Lower lobe of right lung (tissue), 2 donors: Measurements from ENCODE around the gene KRT73. TPM values are rescaled to one million over a fixed set of nuclear protein-coding genes. Genes with fewer than 3 reads are reported as not detected.

ENCODE experiments used
- ATAC-seq, 2 donors: fragments of 200-7000 bp; cut with Tn5 transposase; one replicate each; pipeline ENCODE4 v1.9.1; 2020 to 2022; ENCODE audit warnings: mild to moderate bottlenecking in 2 of 2, moderate library complexity in 2 of 2
- DNase-seq: peaks from one replicate; pipeline ENCODE4 v3.0.0-alpha.2; 2020
- H3K27ac ChIP-seq: fragments of 200-600 bp; one replicate; pipeline ENCODE4 v1.8.0; 2022
- H3K27me3 ChIP-seq: fragments of 200-600 bp; one replicate; pipeline ENCODE4 v1.8.0; 2022; ENCODE audit warnings: low read depth
- H3K36me3 ChIP-seq: fragments of 200-600 bp; one replicate; pipeline ENCODE4 v1.8.0; 2022; ENCODE audit warnings: mild to moderate bottlenecking
- H3K4me1 ChIP-seq: fragments of 200-600 bp; one replicate; pipeline ENCODE4 v1.8.0; 2022
- H3K4me3 ChIP-seq: fragments of 200-600 bp; one replicate; pipeline ENCODE4 v1.8.0; 2022; ENCODE audit warnings: mild to moderate bottlenecking
- H3K9me3 ChIP-seq: fragments of 200-600 bp; one replicate; pipeline ENCODE4 v1.8.0; 2022
- intact Hi-C: fragments of 100-400 bp; cut with DNase I; formaldehyde crosslinking; loops from one replicate; pipeline ENCODE4 v1.11.0; 2022
- total RNA-seq: library from RNA; stranded (reverse); fragmentation: NEBNext Ultra II Directional; extraction: Animal tissue kit (Norgen Biotek cat#: 25700); gene quantifications from one replicate; pipeline ENCODE4 v1.2.1, GENCODE V29; 2021
- TF ChIP-seq, protein P1 (sequence below): fragments of 200-600 bp; IDR thresholded peaks from one replicate; pipeline ENCODE4 v1.8.0; 2022; ENCODE audit warnings: antibody characterized with exemption, mild to moderate bottlenecking
- donor health status: DM: no; HTN: yes; CAD: no; lungs with severe emphysema.

Gene KRT73
- total RNA-seq, 1 donor from 2014 or later: not detected

DNA sequence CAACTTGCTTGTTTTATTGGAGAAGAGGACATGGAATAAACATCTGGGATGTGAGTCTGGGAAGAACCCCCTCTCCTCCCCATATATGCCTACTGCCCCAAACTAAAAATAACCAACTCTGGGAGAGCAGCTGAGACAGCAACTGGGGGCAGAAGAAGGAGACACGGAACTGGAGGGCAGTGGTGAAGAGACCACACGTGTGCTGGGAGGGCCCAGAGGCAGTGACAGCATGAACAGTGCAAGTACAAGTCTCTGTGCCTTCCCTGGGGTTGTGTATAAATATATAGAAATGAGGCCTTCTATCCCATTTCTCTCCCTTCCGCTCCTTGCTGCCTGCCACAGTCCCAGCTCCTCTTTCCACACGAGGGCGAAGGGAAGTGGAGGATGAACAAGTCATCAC is 4.0 kb upstream of the KRT73 start:
- H3K27ac ChIP-seq: no peak overlapping the region
- no peaks in the 10 kb centered on the region for H3K4me1 ChIP-seq
- H3K4me3 ChIP-seq: no peak overlapping the region
- TF ChIP-seq, protein P1, sequence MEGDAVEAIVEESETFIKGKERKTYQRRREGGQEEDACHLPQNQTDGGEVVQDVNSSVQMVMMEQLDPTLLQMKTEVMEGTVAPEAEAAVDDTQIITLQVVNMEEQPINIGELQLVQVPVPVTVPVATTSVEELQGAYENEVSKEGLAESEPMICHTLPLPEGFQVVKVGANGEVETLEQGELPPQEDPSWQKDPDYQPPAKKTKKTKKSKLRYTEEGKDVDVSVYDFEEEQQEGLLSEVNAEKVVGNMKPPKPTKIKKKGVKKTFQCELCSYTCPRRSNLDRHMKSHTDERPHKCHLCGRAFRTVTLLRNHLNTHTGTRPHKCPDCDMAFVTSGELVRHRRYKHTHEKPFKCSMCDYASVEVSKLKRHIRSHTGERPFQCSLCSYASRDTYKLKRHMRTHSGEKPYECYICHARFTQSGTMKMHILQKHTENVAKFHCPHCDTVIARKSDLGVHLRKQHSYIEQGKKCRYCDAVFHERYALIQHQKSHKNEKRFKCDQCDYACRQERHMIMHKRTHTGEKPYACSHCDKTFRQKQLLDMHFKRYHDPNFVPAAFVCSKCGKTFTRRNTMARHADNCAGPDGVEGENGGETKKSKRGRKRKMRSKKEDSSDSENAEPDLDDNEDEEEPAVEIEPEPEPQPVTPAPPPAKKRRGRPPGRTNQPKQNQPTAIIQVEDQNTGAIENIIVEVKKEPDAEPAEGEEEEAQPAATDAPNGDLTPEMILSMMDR: no peak
- H3K27me3 ChIP-seq: no peaks in the 10 kb centered on the region
- intact Hi-C loops: no loop called here
- H3K36me3 ChIP-seq: no peaks in the 10 kb centered on the region
- DNase-seq: no peak
- H3K9me3 ChIP-seq: no peaks in the 10 kb centered on the region
- no peak for ATAC-seq

DNA sequence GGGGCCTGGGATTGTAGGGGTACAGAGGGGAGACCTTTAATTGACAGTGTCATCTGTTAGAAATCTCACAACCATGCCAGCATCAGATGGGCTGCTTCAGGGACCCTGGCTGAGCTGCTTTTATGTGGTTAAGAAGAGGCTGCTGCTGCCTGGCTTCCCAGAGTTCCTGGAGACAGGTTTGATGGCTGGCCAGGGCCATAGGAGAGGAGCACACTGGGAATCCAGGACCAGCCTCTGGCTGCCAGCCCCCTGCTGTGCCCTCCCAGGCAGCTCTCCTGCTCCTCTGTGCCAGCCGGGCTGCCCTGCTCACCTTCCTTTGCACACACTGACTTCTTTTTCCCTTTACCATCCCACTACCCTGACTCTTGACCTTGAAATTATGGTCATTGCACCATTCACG is 507 bp upstream of the KRT73 start:
- Histone ChIP-seq H3K36me3 (no peaks in the 10 kb centered on the region), H3K4me3 (no peak overlapping the region), H3K9me3 (no peaks in the 10 kb centered on the region), H3K27ac (no peak overlapping the region), H3K4me1 (no peaks in the 10 kb centered on the region), H3K27me3 (peaks cover 6% of the 10 kb centered on the region)
- intact Hi-C loops: no loop called here
- TF ChIP-seq, protein P1: no peak
- no peak for DNase-seq
- ATAC-seq: no peak

DNA sequence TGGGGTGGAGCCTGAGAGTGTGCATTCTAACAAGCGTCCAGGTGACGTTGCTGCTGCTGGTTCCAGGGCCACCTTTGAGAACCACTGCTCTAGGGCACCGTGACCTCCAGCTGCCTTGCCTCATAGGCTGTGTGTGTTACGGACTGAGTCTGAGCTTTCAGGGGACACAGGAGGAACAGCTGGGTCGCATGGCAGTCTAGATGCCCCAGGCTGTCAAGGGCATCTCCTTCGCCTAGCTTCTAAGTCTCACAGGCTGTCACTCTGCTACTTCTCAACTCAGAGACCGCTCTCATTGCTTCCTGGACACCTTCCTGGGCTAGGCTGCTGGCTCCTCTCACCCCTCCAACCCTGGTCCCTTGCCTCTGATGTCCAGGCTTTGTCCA is 965 bp downstream of the KRT73 start:
- TF ChIP-seq, protein P1: no peak
- H3K4me1 ChIP-seq: no peaks in the 10 kb centered on the region
- H3K4me3 ChIP-seq: no peak overlapping the region
- intact Hi-C loops: no loop called here
- peaks cover 12% of the 10 kb centered on the region for H3K27me3 ChIP-seq
- no peak for ATAC-seq
- H3K9me3 ChIP-seq: no peaks in the 10 kb centered on the region
- no peaks in the 10 kb centered on the region for H3K36me3 ChIP-seq
- no peak overlapping the region for H3K27ac ChIP-seq
- no peak for DNase-seq

DNA sequence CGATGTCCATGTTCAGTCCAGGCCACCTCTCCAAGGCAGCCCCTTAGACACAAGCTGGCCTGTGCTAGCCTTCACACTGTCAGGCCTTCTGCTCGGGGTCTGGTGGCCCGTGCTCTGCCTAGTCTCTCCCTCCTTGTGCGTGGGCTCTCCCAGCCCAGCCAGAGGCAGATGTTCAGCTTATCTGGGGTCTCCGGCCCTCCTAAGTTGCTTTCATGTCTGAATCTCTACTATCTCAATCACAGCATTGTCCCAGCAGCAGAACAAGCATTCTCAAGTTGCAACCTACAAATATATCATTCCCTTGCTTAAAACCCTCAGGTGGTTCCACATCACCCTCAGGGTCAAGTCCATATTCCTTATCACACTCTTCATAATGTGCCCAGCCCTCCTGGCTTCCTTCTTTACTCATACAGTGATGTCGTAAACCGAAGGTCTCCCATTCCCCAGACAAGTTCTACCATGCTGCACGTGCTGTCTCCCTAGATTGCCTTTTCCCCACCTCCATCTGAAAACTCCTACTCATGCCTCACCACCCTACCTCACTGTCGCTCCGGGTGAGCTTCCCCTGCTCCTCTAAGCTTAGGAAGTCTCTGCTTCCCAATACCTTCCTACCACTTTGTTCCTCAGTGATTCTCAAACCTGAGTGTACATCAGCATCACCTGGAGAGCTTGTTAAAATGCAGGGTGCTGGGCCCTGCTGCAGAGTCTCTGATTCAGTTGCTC is 1.5 kb downstream of the KRT73 start:
- H3K36me3 ChIP-seq: no peaks in the 10 kb centered on the region
- no peaks in the 10 kb centered on the region for H3K4me1 ChIP-seq
- H3K27me3 ChIP-seq: peaks cover 12% of the 10 kb centered on the region
- intact Hi-C loops: no loop called here
- no peak overlapping the region for H3K27ac ChIP-seq
- no peaks in the 10 kb centered on the region for H3K9me3 ChIP-seq
- DNase-seq: no peak
- TF ChIP-seq, protein P1: no peak
- H3K4me3 ChIP-seq: no peak overlapping the region
- no peak for ATAC-seq

DNA sequence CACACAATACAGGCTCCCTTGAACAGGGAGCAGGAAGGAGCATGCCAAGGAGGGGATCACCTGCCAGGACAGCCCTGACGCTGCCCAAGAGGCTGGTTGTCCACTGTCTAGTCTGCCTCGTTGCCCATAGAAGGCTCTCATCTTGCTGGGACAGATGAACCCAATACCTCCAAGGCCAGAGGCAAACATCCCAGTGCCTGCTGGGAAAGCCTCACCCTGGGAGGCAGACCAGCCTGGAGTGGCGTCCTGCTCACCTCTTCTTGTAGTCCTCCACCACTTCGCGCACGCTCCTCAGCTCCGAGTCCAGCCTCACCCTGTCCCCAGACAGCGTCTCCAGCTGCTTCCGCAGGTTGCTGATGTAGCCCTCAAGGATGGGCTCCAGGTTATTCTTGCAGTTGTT is 2.4 kb downstream of the KRT73 start:
- DNase-seq: no peak
- ATAC-seq: no peak
- H3K9me3 ChIP-seq: no peaks in the 10 kb centered on the region
- H3K4me1 ChIP-seq: no peaks in the 10 kb centered on the region
- H3K27ac ChIP-seq: no peak overlapping the region
- intact Hi-C loops: no loop called here
- TF ChIP-seq, protein P1: no peak
- peaks cover 16% of the 10 kb centered on the region for H3K27me3 ChIP-seq
- no peaks in the 10 kb centered on the region for H3K36me3 ChIP-seq
- no peak overlapping the region for H3K4me3 ChIP-seq
